Motor neuron (in vitro differentiated cells): ENCODE results near the gene NXPH4. TPM values are rescaled to one million over a fixed set of nuclear protein-coding genes. Genes with fewer than 3 reads are reported as not detected.
A peak's percentile ranks its signal among the peaks of the same experiment; 100 is the strongest.

Experiments
- ATAC-seq, 8 experiments: fragments of 200-7000 bp; cut with Tn5 transposase; replicated peaks in 6 of 8; 2 replicates each; pipeline ENCODE4 v1.8.0; 2021; ENCODE audit warnings: mild to moderate bottlenecking in 8 of 8, moderate library complexity in 8 of 8
- H3K27ac ChIP-seq, 2 donors: fragments of 250-450 bp; sonication (Bioruptor Pico); 2 replicates each; pipeline ENCODE4 v1.9.0; 2021; ENCODE audit warnings: antibody characterized with exemption in 2 of 2, mild to moderate bottlenecking in 2 of 2, moderate library complexity in 1 of 2
- H3K4me1 ChIP-seq, 2 donors: fragments of 250-450 bp; sonication (Bioruptor Pico); replicated peaks in 1 of 2; 2 replicates each; pipeline ENCODE4 v1.6.1; 2021; ENCODE audit warnings: antibody characterized with exemption in 2 of 2, mild to moderate bottlenecking in 2 of 2, moderate library complexity in 1 of 2
- H3K4me3 ChIP-seq, 5 donors: fragments of 250-450 bp; sonication (Bioruptor Pico); 2 replicates each; pipeline ENCODE4 v1.9.0; 2021; ENCODE audit warnings: antibody characterized with exemption in 5 of 5, mild to moderate bottlenecking in 5 of 5, moderate library complexity in 4 of 5
- WGBS, 10 experiments: fragments of 450-650 bp; shearing (Covaris generic); methylation state at CpG; one replicate each; pipeline ENCODE4 v1.0.0; 2022; 5-methylcytosine and 5-hydroxymethylcytosine counted together
- in situ Hi-C, 9 experiments: fragments of 400-800 bp; cut with MboI; loops; one replicate each; pipeline ENCODE4 v1.15.0; 2021; ENCODE audit warnings: low sequenced_read_pairs in 9 of 9, low pct_unique_long_range_greater_than_20kb in 2 of 9; ENCODE audit not compliant: unreplicated experiment in 9 of 9
- total RNA-seq, 8 experiments: library from RNA; unstranded; fragments of 300-600 nt; gene quantifications; 2 replicates each; pipeline versions ENCODE4 v1.2.3 to v1.2.4, GENCODE V29; 2022

The NXPH4 gene
- total RNA-seq, 8 experiments from 2014 or later: 0.36 to 16.3 (median 10.7) TPM

- no peak for ATAC-seq
- Histone ChIP-seq H3K27ac (no peak overlapping the region), H3K4me3 (no peak overlapping the region), H3K4me1 (no peaks in the 10 kb centered on the region)
- in situ Hi-C loops: no loop called here
- WGBS, 10 experiments: 60 to 96% (median 95%) methylated on average over 1 to 4 of the region's 14 CpGs; no CpG with 5 or more reads in 7 of the 10 experiments
Measured at GRCh38 chr12:57254506-57255280, 38.1 kb downstream of the NXPH4 start.

DNA sequence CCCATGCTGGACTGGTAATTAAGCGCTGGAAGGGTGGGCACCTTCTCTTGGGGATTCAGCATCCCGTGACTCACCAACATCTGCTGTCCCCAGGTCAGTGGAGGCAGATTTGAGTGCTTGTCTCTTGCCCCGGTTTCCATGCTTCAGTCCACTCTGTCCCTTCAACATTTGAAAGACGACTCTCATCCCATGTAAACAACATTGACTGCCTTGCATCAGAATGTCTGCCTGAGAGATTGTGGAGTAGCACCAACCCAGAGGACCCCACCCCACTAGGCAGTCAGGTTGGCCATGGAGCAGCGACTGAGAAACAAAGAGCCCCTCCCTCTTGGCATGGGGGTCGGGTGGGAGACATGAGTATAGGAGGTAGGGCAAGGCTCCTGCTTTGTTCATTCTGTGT lies 39.3 kb downstream of the NXPH4 start:
- no peak for ATAC-seq
- 67 to 100% (median 100%) methylated on average over 1 to 3 of the region's 6 CpGs; no CpG with 5 or more reads in 4 of the 10 experiments for WGBS, 10 experiments
- Histone ChIP-seq H3K4me1 (peaks cover 0 to 3% of the 10 kb centered on the region in 2 donors), H3K4me3 (no peak overlapping the region), H3K27ac (no peak overlapping the region)
- in situ Hi-C loops: no loop called here

DNA sequence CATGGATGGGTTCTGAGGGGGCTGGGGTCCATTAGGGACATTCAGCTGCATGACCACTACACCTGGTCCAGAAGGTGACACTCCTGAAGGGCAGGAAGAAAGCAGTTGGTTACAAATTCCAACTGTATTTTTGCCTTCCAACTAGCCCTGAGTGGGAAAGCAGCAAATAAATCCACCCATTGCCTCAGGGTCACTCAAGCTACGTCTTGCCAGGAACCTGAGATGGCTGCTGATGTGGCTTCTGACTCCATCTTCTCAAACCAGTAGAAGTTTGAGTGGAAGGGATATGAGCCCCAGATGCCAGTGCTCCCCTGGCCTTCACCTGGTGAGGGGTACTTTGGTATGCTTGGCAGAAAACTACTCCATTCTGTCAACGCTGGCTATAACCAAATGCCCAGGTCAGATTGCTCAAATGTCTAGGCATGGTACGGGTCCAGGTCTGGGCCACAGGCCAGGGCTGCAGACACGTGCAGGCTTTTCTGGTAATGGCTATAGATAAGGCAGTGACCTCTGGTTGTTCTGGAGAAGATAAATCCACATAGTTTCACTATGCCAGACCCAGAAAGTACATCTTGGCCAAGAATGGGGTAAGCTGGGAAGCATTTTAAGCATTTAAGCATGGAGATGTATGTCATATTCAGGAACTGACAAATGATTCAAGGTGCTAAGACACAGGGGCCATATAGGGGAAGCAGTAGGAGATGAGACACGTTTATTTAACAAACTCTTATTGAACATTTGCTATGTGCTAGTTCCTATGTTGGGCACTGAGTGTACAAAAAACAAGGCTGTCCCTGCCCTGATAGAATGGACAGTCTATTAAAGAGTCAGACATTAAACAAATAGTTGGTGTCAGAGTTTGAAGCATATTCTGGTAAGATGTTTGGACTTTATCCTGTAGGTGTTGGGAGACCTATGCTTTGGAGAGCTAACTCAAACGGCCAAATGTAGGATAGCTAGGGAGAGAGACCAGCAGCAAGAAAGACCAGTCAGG lies 42.7 kb downstream of the NXPH4 start:
- ATAC-seq: no peak
- in situ Hi-C loops: no loop called here
- no peak overlapping the region for H3K27ac ChIP-seq
- H3K4me3 ChIP-seq: no peak overlapping the region
- peaks cover 13 to 20% of the 10 kb centered on the region in 2 donors for H3K4me1 ChIP-seq
- WGBS, 10 experiments: 37 to 100% (median 93%) methylated on average over 1 to 5 of the region's 6 CpGs; no CpG with 5 or more reads in 1 of the 10 experiments

GRCh38 chr12:57260366-57260765 lies 43.8 kb downstream of the NXPH4 start:
- in situ Hi-C loops: no loop called here
- Histone ChIP-seq H3K27ac (no peak overlapping the region), H3K4me1 (peaks cover 13 to 20% of the 10 kb centered on the region in 2 donors), H3K4me3 (no peak overlapping the region)
- ATAC-seq: no peak
- 40 to 100% (median 100%) methylated on average over 1 to 4 of the region's 4 CpGs; no CpG with 5 or more reads in 1 of the 10 experiments for WGBS, 10 experiments

GRCh38 chr12:57261428-57261865 lies 44.9 kb downstream of the NXPH4 start:
- H3K4me1 ChIP-seq: peaks cover 13 to 20% of the 10 kb centered on the region in 2 donors
- WGBS, 10 experiments: 0 to 50% (median 0%) methylated on average over 1 to 2 of the region's 2 CpGs; no CpG with 5 or more reads in 6 of the 10 experiments
- H3K27ac ChIP-seq: no peak overlapping the region
- no peak overlapping the region for H3K4me3 ChIP-seq
- in situ Hi-C loops: no loop called here
- peak in 5 of 8 experiments; percentile 62 to 97 (median 86) for ATAC-seq

DNA sequence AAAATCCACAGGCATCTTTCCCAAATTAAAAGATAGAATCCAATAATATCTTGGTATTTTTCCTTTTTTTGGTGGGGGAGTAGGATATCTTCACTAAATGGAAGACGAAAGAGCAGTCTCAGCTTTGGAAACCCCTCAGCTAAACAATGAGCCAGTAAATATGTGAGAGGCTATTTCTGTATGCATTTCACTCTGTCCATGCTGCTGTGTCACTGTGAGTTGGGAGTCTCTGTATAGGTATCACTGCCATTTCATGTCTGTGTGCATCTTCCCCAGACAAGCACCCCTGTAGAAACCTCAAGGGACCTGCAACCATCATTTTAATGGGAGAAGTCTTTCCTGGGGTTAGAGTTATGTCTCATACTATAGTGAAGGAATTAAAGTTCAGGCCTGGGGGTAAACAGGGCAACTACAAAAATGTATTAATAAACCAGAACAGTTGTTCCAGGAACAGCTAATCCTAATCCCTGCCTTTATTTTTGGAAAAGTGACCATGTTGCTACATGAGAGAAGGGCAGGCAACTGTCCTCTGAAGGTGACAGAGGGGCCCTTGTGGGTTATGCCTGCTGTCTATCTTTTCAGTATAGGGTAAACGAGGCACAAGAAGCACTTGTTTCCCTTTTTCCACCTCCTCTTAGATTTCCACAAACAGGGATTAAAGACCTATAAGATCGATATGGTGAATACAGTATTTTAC lies 45.7 kb downstream of the NXPH4 start:
- Histone ChIP-seq H3K27ac (no peak overlapping the region), H3K4me1 (peaks cover 13 to 20% of the 10 kb centered on the region in 2 donors), H3K4me3 (no peak overlapping the region)
- 67 to 100% (median 86%) methylated on average over 1 to 3 of the region's 3 CpGs; no CpG with 5 or more reads in 2 of the 10 experiments for WGBS, 10 experiments
- peak in 4 of 8 experiments; percentile 21 to 47 (median 38) for ATAC-seq
- in situ Hi-C loops: no loop called here

GRCh38 chr12:57263096-57263495 lies 46.5 kb downstream of the NXPH4 start:
- 40 to 100% (median 87%) methylated on average over 1 to 2 of the region's 2 CpGs; no CpG with 5 or more reads in 2 of the 10 experiments for WGBS, 10 experiments
- H3K4me3 ChIP-seq: no peak overlapping the region
- ATAC-seq: no peak
- in situ Hi-C loops: no loop called here
- peaks cover 13 to 20% of the 10 kb centered on the region in 2 donors for H3K4me1 ChIP-seq
- no peak overlapping the region for H3K27ac ChIP-seq

DNA sequence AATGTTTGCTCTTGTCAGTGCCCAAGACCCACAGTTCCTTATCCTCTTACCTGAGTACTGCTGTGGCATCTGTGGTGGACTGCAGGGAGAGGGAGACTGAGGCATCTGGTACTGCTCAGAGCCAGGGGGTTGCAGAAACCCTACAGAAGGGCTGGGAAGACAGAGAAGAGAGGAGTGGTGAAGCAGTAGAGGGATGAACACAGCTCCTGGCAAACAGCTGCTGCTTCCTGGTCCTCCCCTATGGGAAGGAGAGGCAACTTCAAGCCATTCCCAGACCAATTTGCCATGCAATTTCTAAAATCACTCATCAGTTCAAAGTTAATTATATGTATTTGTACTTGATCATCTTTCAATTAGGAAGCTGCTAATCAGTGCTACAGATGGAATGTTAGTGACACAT lies 50.1 kb downstream of the NXPH4 start:
- Histone ChIP-seq H3K27ac (no peak overlapping the region), H3K4me3 (no peak overlapping the region), H3K4me1 (peaks cover 9 to 10% of the 10 kb centered on the region in 2 donors)
- in situ Hi-C loops: no loop called here
- ATAC-seq: no peak

DNA sequence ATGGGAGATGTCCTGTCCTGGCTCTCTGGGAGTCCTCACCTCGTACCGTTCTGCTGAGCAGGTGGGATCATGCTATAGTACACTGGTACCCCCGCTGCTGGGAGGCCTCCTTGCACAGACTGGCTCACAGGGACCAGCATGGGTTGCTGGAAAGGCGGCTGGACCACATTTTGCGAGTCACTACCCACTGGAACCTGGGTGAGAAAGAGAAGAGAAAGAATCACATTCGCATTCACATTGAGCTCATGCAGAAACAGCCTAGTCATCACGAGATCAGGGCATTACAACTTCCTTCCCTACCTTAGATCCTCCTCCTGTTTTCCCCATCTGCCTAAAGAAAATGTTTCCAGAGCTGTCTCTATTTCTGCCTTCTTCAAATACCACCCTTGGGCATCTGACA lies 51.7 kb downstream of the NXPH4 start:
- Histone ChIP-seq H3K27ac (no peak overlapping the region), H3K4me1 (no peaks in the 10 kb centered on the region), H3K4me3 (no peak overlapping the region)
- ATAC-seq: peak in 2 of 8 experiments; percentile 72 to 76
- in situ Hi-C loops: no loop called here
- 20 to 95% (median 70%) methylated on average over 1 to 6 of the region's 7 CpGs; no CpG with 5 or more reads in 2 of the 10 experiments for WGBS, 10 experiments

- ATAC-seq: no peak
Measured at GRCh38 chr12:57270966-57271470, 54.4 kb downstream of the NXPH4 start.

GRCh38 chr12:57272337-57273151 lies 56.0 kb downstream of the NXPH4 start:
- H3K4me3 ChIP-seq: no peak overlapping the region
- WGBS, 10 experiments: 67 to 100% (median 100%) methylated on average over 1 to 2 of the region's 7 CpGs; no CpG with 5 or more reads in 5 of the 10 experiments
- no peak for ATAC-seq
- in situ Hi-C loops: no loop called here
- no peak overlapping the region for H3K27ac ChIP-seq
- no peaks in the 10 kb centered on the region for H3K4me1 ChIP-seq

More at GRCh38 chr12:57270966-57271470, 54.4 kb downstream of the NXPH4 start:
- Histone ChIP-seq H3K27ac (no peak overlapping the region), H3K4me1 (no peaks in the 10 kb centered on the region), H3K4me3 (no peak overlapping the region)
- 100% methylated on average over 1 of the region's 1 CpG; no CpG with 5 or more reads in 8 of the 10 experiments for WGBS, 10 experiments
- in situ Hi-C loops: no loop called here

DNA sequence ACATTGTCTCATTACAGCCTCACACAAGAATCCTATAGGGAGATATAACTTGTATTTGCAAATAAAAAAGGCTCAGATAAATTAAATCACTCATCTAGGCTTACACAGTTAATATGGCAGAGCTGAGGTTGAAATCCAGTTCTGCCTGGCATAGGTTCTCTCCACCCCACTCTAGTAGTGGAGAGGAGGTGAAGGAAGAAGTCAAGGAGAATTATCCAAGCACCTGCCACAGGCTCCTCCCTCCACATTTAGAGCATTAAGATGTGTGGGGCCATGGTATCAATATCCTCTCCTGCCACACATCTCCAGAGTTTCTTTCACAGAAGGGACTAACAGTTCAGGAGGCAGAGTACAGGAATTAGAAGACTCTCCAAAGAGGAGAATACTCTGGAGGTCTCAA lies 56.9 kb downstream of the NXPH4 start:
- no peak overlapping the region for H3K4me3 ChIP-seq
- in situ Hi-C loops: no loop called here
- no peak for ATAC-seq
- no peaks in the 10 kb centered on the region for H3K4me1 ChIP-seq
- no peak overlapping the region for H3K27ac ChIP-seq
